Neural progenitor cell (in vitro differentiated cells): ENCODE results near the gene RNASE7. TPM values are rescaled to one million over a fixed set of nuclear protein-coding genes. Genes with fewer than 3 reads are reported as not detected.

Experiments
- DNase-seq: peaks from one replicate; pipeline ENCODE4 v3.0.0-alpha.2; 2016; ENCODE audit warnings: low spot score
- H2AFZ ChIP-seq: fragments of 200-600 bp; sonication (generic); replicated peaks from 2 replicates; pipeline ENCODE4 v1.6.1; 2016; ENCODE audit warnings: antibody characterized with exemption
- H3F3A ChIP-seq: fragments of 200-600 bp; sonication (generic); 2 replicates; pipeline ENCODE4 v1.6.1; 2016; ENCODE audit warnings: antibody characterized with exemption, low read depth
- H3K27ac ChIP-seq: fragments of 200-600 bp; sonication (generic); 2 replicates; pipeline ENCODE4 v1.5.1; 2016; ENCODE audit warnings: mild to moderate bottlenecking
- H3K27me3 ChIP-seq: fragments of 200-600 bp; sonication (generic); 2 replicates; pipeline ENCODE4 v1.6.1; 2016; ENCODE audit warnings: mild to moderate bottlenecking, moderate library complexity
- H3K36me3 ChIP-seq: fragments of 200-600 bp; sonication (generic); 2 replicates; pipeline ENCODE4 v1.5.1; 2016
- H3K4me1 ChIP-seq: fragments of 200-600 bp; sonication (generic); 2 replicates; pipeline ENCODE4 v1.6.1; 2016; ENCODE audit warnings: mixed run types
- H3K4me2 ChIP-seq: fragments of 200-600 bp; sonication (generic); 2 replicates; pipeline ENCODE4 v1.6.1; 2016
- H3K4me3 ChIP-seq: fragments of 200-600 bp; sonication (generic); 2 replicates; pipeline ENCODE4 v1.5.1; 2016
- H3K79me2 ChIP-seq: fragments of 200-600 bp; sonication (generic); 2 replicates; pipeline ENCODE4 v1.6.1; 2016; ENCODE audit warnings: low read depth
- H3K9ac ChIP-seq: fragments of 200-600 bp; sonication (generic); 2 replicates; pipeline ENCODE4 v1.6.1; 2016
- H3K9me3 ChIP-seq: fragments of 200-600 bp; sonication (generic); 2 replicates; pipeline ENCODE4 v1.5.1; 2016; ENCODE audit warnings: low read depth
- H4K20me1 ChIP-seq: fragments of 200-600 bp; sonication (generic); 2 replicates; pipeline ENCODE4 v1.6.1; 2016; ENCODE audit warnings: low read depth
- H3K27ac Mint-ChIP-seq: 3 replicates; pipeline ENCODE4 v1.8.0; 2021; ENCODE audit warnings: mixed read lengths
- H3K27me3 Mint-ChIP-seq: 2 replicates; pipeline ENCODE4 v1.8.0; 2022; ENCODE audit warnings: low read depth, mild to moderate bottlenecking, inconsistent platforms, moderate library complexity, mixed read lengths; ENCODE audit not compliant: insufficient read depth
- H3K36me3 Mint-ChIP-seq: 3 replicates; pipeline ENCODE4 v1.8.0; 2021; ENCODE audit warnings: mixed read lengths
- H3K4me1 Mint-ChIP-seq: 3 replicates; pipeline ENCODE4 v1.8.0; 2021; ENCODE audit warnings: mixed read lengths
- H3K4me3 Mint-ChIP-seq: 3 replicates; pipeline ENCODE4 v1.8.0; 2021; ENCODE audit warnings: mild to moderate bottlenecking, moderate library complexity, mixed read lengths
- H3K9me3 Mint-ChIP-seq: 3 replicates; pipeline ENCODE4 v1.8.0; 2020; ENCODE audit warnings: mixed read lengths
- EZH2 ChIP-seq: fragments of 200-600 bp; sonication (generic); IDR thresholded peaks from 2 replicates; pipeline ENCODE4 v1.6.1; 2017; ENCODE audit warnings: antibody characterized with exemption, mild to moderate bottlenecking, moderate library complexity
- EZH2phosphoT487 ChIP-seq: fragments of 200-600 bp; sonication (generic); IDR thresholded peaks from 2 replicates; pipeline ENCODE4 v1.6.1; 2017; ENCODE audit warnings: antibody characterized with exemption
- total RNA-seq: library from RNA; depleted of rRNA; stranded (reverse); fragments of >200 nt; gene quantifications from 2 replicates; pipeline ENCODE4 v1.2.3, GENCODE V29; 2015; ENCODE audit warnings: low replicate concordance
- TF ChIP-seq, protein P1 (sequence below): fragments of 200-600 bp; sonication (generic); IDR thresholded peaks from 2 replicates; pipeline ENCODE4 v1.5.1; 2017; ENCODE audit warnings: antibody characterized with exemption, mild to moderate bottlenecking

Gene RNASE7
- total RNA-seq, 1 donor from 2014 or later = not detected

DNA sequence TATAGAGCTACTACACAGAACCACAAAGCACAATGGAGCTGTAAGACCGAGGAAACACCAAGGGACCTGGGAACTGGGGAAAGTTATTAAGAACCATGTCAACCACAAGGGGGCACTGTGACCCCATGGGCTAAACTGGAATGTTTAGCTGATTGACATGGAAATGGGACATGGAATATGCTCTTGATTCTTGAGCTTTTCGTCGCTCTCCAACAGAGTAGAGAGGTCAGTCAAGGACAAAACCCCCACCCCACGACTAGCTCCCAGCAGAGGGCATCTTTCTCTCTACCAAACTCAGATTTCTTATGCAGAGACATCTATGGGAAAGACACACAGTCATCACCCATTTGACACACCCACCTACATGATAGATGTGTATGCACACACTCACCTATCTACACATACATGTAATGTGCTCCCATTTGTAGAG is 27.4 kb upstream of the RNASE7 start:
- peak overlapping the region; percentile 72 for H3K27ac Mint-ChIP-seq
- peaks cover 4% of the 10 kb centered on the region for H3K36me3 Mint-ChIP-seq
- H3K79me2 ChIP-seq = no peaks in the 10 kb centered on the region
- H3K9me3 ChIP-seq = no peaks in the 10 kb centered on the region
- no peak overlapping the region for H3K4me3 Mint-ChIP-seq
- peaks cover 16% of the 10 kb centered on the region for H3K4me1 Mint-ChIP-seq
- peaks cover 18% of the 10 kb centered on the region for H3K27me3 ChIP-seq
- TF ChIP-seq, protein P1, sequence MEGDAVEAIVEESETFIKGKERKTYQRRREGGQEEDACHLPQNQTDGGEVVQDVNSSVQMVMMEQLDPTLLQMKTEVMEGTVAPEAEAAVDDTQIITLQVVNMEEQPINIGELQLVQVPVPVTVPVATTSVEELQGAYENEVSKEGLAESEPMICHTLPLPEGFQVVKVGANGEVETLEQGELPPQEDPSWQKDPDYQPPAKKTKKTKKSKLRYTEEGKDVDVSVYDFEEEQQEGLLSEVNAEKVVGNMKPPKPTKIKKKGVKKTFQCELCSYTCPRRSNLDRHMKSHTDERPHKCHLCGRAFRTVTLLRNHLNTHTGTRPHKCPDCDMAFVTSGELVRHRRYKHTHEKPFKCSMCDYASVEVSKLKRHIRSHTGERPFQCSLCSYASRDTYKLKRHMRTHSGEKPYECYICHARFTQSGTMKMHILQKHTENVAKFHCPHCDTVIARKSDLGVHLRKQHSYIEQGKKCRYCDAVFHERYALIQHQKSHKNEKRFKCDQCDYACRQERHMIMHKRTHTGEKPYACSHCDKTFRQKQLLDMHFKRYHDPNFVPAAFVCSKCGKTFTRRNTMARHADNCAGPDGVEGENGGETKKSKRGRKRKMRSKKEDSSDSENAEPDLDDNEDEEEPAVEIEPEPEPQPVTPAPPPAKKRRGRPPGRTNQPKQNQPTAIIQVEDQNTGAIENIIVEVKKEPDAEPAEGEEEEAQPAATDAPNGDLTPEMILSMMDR = peak; percentile 92
- TF ChIP-seq EZH2phosphoT487 = no peak
- peaks cover under 1% of the 10 kb centered on the region for H3K4me1 ChIP-seq
- H3K9me3 Mint-ChIP-seq = no peaks in the 10 kb centered on the region
- H3K4me3 ChIP-seq = no peak overlapping the region
- no peaks in the 10 kb centered on the region for H3K36me3 ChIP-seq
- peak overlapping the region; percentile 38 for H2AFZ ChIP-seq
- H3F3A ChIP-seq = no peaks in the 10 kb centered on the region
- peak; percentile 93 for DNase-seq
- peaks cover 2% of the 10 kb centered on the region for H3K27me3 Mint-ChIP-seq
- H3K4me2 ChIP-seq = no peak overlapping the region
- H3K27ac ChIP-seq = no peak overlapping the region
- no peak overlapping the region for H3K9ac ChIP-seq
- H4K20me1 ChIP-seq = no peaks in the 10 kb centered on the region

DNA sequence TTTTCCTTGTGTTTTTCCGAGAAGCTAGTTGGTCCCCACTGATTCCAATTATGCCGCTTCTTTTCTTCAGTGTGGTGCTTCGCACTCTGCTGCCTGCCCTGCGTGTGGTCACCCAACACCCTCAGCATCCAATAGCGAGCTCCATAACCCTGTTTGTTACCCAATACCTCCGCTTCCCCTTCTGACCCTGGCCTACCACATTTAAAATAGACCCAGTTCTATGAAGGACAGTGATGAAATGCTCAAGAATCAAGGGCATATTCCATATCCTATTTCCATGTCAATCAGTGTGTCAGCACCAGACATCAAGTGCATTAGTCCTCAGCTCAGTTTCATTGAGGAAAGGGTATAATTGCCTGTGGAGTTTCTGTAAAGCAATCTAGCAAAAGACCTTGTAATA is 26.9 kb upstream of the RNASE7 start:
- Histone ChIP-seq H4K20me1 (no peaks in the 10 kb centered on the region), H3K4me2 (no peak overlapping the region), H3K4me1 (no peaks in the 10 kb centered on the region), H3K27ac (no peak overlapping the region), H2AFZ (no peak overlapping the region), H3K9me3 (no peaks in the 10 kb centered on the region), H3K4me3 (no peak overlapping the region), H3K9ac (no peak overlapping the region), H3K79me2 (no peaks in the 10 kb centered on the region), H3K27me3 (peaks cover 19% of the 10 kb centered on the region), H3K36me3 (no peaks in the 10 kb centered on the region), H3F3A (no peaks in the 10 kb centered on the region)
- Mint-ChIP-seq H3K27me3 (peaks cover 2% of the 10 kb centered on the region), H3K4me1 (peaks cover 16% of the 10 kb centered on the region), H3K9me3 (no peaks in the 10 kb centered on the region), H3K4me3 (no peak overlapping the region), H3K36me3 (peaks cover 4% of the 10 kb centered on the region), H3K27ac (no peak overlapping the region)
- no peak for TF ChIP-seq EZH2
- TF ChIP-seq, protein P1 = no peak
- no peak for TF ChIP-seq EZH2phosphoT487
- no peak for DNase-seq

DNA sequence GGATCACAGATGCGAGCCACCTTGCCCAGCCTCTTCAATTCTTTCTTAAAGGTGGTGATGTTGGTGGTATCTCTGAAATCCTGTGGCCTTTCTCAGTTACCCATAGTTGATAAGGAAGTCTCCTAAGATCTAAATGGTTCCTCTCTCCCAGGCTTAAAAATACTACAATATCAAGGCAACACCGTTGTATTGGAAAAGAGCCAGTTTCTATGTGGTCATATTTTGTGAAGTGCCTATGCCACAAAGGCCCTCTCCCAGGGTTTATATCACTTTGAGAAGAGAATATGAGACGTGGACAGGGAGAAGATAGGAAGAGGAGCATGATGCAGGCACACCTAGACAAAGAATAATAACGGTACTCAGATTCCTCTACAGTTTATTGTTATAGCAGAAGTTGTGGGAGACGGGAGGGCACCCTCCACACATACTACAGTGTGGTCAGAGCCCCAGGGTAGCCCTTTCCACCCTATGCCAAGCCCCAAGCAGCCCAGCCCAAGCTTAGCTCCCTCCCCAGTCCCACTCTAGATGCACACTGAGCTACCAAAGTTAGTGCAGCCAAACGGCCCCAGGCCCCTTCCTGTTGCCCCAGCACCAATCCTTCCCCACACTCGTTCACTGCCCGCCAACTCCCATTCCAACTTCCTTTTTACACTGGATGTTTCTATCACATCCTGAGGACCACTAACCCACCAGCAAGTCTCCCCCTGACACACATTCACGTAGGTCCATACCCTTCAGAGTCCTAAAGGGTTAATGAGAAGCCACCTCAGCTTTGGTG is 25.6 kb upstream of the RNASE7 start:
- no peak overlapping the region for H3K4me2 ChIP-seq
- no peaks in the 10 kb centered on the region for H3K9me3 Mint-ChIP-seq
- no peak for DNase-seq
- H3K79me2 ChIP-seq = no peaks in the 10 kb centered on the region
- TF ChIP-seq EZH2 (no peak), EZH2phosphoT487 (no peak)
- TF ChIP-seq, protein P1 = no peak
- H2AFZ ChIP-seq = no peak overlapping the region
- H3K36me3 ChIP-seq = no peaks in the 10 kb centered on the region
- H3K9me3 ChIP-seq = no peaks in the 10 kb centered on the region
- no peak overlapping the region for H3K27ac Mint-ChIP-seq
- peaks cover 16% of the 10 kb centered on the region for H3K4me1 Mint-ChIP-seq
- no peak overlapping the region for H3K4me3 ChIP-seq
- no peak overlapping the region for H3K27ac ChIP-seq
- H4K20me1 ChIP-seq = no peaks in the 10 kb centered on the region
- H3K4me3 Mint-ChIP-seq = no peak overlapping the region
- H3F3A ChIP-seq = no peaks in the 10 kb centered on the region
- H3K27me3 Mint-ChIP-seq = peaks cover 8% of the 10 kb centered on the region
- no peaks in the 10 kb centered on the region for H3K4me1 ChIP-seq
- H3K9ac ChIP-seq = no peak overlapping the region
- H3K36me3 Mint-ChIP-seq = peaks cover 4% of the 10 kb centered on the region
- H3K27me3 ChIP-seq = peaks cover 32% of the 10 kb centered on the region
